Adrenal gland (tissue), 12 donors: Measurements from ENCODE around the gene ENPP3. TPM values are rescaled to one million over a fixed set of nuclear protein-coding genes. Genes with fewer than 3 reads are reported as not detected.
A peak's percentile ranks its signal among the peaks of the same experiment; 100 is the strongest.

Experiments used
- DNase-seq, 7 donors: peaks; one replicate each; pipeline ENCODE4 v3.0.0-alpha.2; 2019 to 2020
- H3K27ac ChIP-seq, 5 donors: fragments of 200-600 bp; sonication (generic) in 4 of 5; 1 replicate in 3 of 5; 2 replicates in 2 of 5; pipeline versions ENCODE4 v1.5.1 to v1.8.0; 2016 to 2020; ENCODE audit warnings: mild to moderate bottlenecking in 1 of 5
- H3K27me3 ChIP-seq: fragments of 200-600 bp; 2 replicates; pipeline ENCODE4 v1.8.0; 2021
- H3K36me3 ChIP-seq, 2 donors: fragments of 200-600 bp; replicated peaks in 1 of 2; 1 replicate in 1 of 2; 2 replicates in 1 of 2; pipeline versions ENCODE4 v1.5.1 to v1.8.0; 2018 to 2022
- H3K4me1 ChIP-seq, 2 donors: fragments of 200-600 bp; replicated peaks in 1 of 2; 1 replicate in 1 of 2; 2 replicates in 1 of 2; pipeline versions ENCODE4 v1.5.1 to v1.8.0; 2018 to 2021
- H3K4me3 ChIP-seq, 4 donors: fragments of 200-600 bp; sonication (generic) in 3 of 4; one replicate each; pipeline ENCODE4 v1.5.1; 2016 to 2018
- H3K9me3 ChIP-seq, 3 donors: fragments of 200-600 bp; sonication (generic) in 1 of 3; replicated peaks in 1 of 3; 1 replicate in 2 of 3; 2 replicates in 1 of 3; pipeline versions ENCODE4 v1.5.1 to v1.8.0; 2016 to 2021
- CTCF ChIP-seq, 6 experiments: fragments of 450-650 bp in 4 of 6; fragments of 200-600 bp in 2 of 6; sonication (generic) in 1 of 6; IDR thresholded peaks; 1 replicate in 5 of 6; 2 replicates in 1 of 6; pipeline versions ENCODE4 v1.5.1 to v1.8.0; 2016 to 2021; ENCODE audit warnings: antibody characterized with exemption in 6 of 6, mild to moderate bottlenecking in 2 of 6, moderate library complexity in 1 of 6
- POLR2A ChIP-seq, 2 donors: fragments of 450-650 bp; IDR thresholded peaks; one replicate each; pipeline ENCODE4 v1.6.1; 2017; ENCODE audit warnings: antibody characterized with exemption in 2 of 2, mild to moderate bottlenecking in 2 of 2, moderate library complexity in 1 of 2
- WGBS, 4 donors: extraction: QIAGEN DNeasy Blood & Tissue Kit in 2 of 4; methylation state at CpG; one replicate each; pipeline versions ENCODE4 v1.1.5 to v1.1.7; 2013 to 2017; 5-methylcytosine and 5-hydroxymethylcytosine counted together
- intact Hi-C, 2 donors: fragments of 100-400 bp; cut with DNase I; formaldehyde crosslinking; loops; one replicate each; pipeline versions ENCODE4 v1.14.1 to v1.15.0; 2022 to 2023
- polyA plus RNA-seq, 3 donors: library from polyadenylated mRNA; stranded (reverse); fragments of 200-250 nt in 2 of 3; fragments of 350-450 nt in 1 of 3; fragmentation: Illumina TruSeq in 1 of 3; extraction: RNeasy Lipid Tissue Mini Kit (QIAGEN cat#74804) in 1 of 3; gene quantifications; one replicate each; pipeline ENCODE4 v1.2.3, GENCODE V29; 2013 to 2014
- total RNA-seq, 9 donors: library from RNA; depleted of rRNA in 4 of 9; stranded (reverse); fragments of >200 nt in 4 of 9; fragments of 120-200 nt in 1 of 9; fragmentation: NEBNext Ultra II Directional in 1 of 9; extraction: Animal tissue kit (Norgen Biotek cat#: 25700) in 1 of 9; gene quantifications; one replicate each; pipeline versions ENCODE4 v1.1.0 to v1.2.4, GENCODE V29; 2013 to 2023
- donor health status: healthy with polysubstance abuse.
- donor health status: Bipolar disorder and iron deficiency.
- donor health status: DM: yes; HTN: yes; CAD: no.
- donor health status: DM: no; HTN: no; CAD: no.
- donor health status: DM: no; HTN: no; CAD: no.
- donor health status: DM: yes; HTN: yes; CAD: no.

ENPP3 gene
- total and polyA plus RNA-seq, 12 donors = 4.9 to 69.7 (median 11.8) TPM

GRCh38 chr6:131692031-131692430 lies 54.9 kb downstream of the ENPP3 start:
- no peaks in the 10 kb centered on the region for H3K27me3 ChIP-seq
- TF ChIP-seq POLR2A (IDR thresholded peaks at IDR 0.05) = no peak
- no peak for TF ChIP-seq CTCF (IDR thresholded peaks at IDR 0.05)
- WGBS, 4 donors = 31 to 49% (median 42%) methylated on average over 1 of the region's 1 CpG
- no peaks in the 10 kb centered on the region for H3K9me3 ChIP-seq
- no peak overlapping the region for H3K27ac ChIP-seq
- H3K36me3 ChIP-seq = no peaks in the 10 kb centered on the region
- intact Hi-C loops = no loop called here
- no peak overlapping the region for H3K4me3 ChIP-seq
- no peak for DNase-seq
- no peaks in the 10 kb centered on the region for H3K4me1 ChIP-seq

- intact Hi-C loops = no loop called here
- Histone ChIP-seq H3K4me3 (no peak overlapping the region), H3K27me3 (no peaks in the 10 kb centered on the region), H3K9me3 (no peaks in the 10 kb centered on the region), H3K36me3 (no peaks in the 10 kb centered on the region), H3K27ac (no peak overlapping the region), H3K4me1 (no peaks in the 10 kb centered on the region)
- no peak for TF ChIP-seq POLR2A (IDR thresholded peaks at IDR 0.05)
- TF ChIP-seq CTCF (IDR thresholded peaks at IDR 0.05) = no peak
- DNase-seq = no peak
These were observed 55.5 kb downstream of the ENPP3 start for GRCh38 chr6:131692589-131692988.

- 83 to 88% (median 86%) methylated on average over 5 of the region's 5 CpGs for WGBS, 4 donors
- Histone ChIP-seq H3K4me1 (no peaks in the 10 kb centered on the region), H3K27ac (no peak overlapping the region), H3K4me3 (no peak overlapping the region), H3K9me3 (no peaks in the 10 kb centered on the region), H3K36me3 (no peaks in the 10 kb centered on the region), H3K27me3 (no peaks in the 10 kb centered on the region)
- DNase-seq = no peak
- TF ChIP-seq POLR2A (IDR thresholded peaks at IDR 0.05) (no peak), CTCF (IDR thresholded peaks at IDR 0.05) (no peak)
- intact Hi-C loops = no loop called here
These were observed 56.3 kb downstream of the ENPP3 start for GRCh38 chr6:131693384-131693783.

- intact Hi-C loops = loop anchor here in 1 of 2 donors (5.0 kb wide), 1 partner anchor 212 kb away; no protein-coding TSS in a partner anchor
- no peak for TF ChIP-seq POLR2A (IDR thresholded peaks at IDR 0.05)
- TF ChIP-seq CTCF (IDR thresholded peaks at IDR 0.05) = peak; percentile 52 to 74 (median 68)
- DNase-seq = peak; percentile 33 to 78 (median 44)
These were observed 57.8 kb downstream of the ENPP3 start for GRCh38 chr6:131694832-131695426.

More at GRCh38 chr6:131694832-131695426, 57.8 kb downstream of the ENPP3 start:
- Histone ChIP-seq H3K4me3 (no peak overlapping the region), H3K36me3 (no peaks in the 10 kb centered on the region), H3K9me3 (no peaks in the 10 kb centered on the region), H3K27ac (no peak overlapping the region), H3K4me1 (no peaks in the 10 kb centered on the region), H3K27me3 (no peaks in the 10 kb centered on the region)
- WGBS, 4 donors = 46 to 52% (median 50%) methylated on average over 2 of the region's 2 CpGs
